Activated CD4-positive, alpha-beta memory T cell treated with anti-CD3 and anti-CD28 coated beads, Interleukin-2, amount 10 ng/mL, durations not matched to agents 7 days and 5 days (primary cell): ENCODE results near the gene SLC51A. TPM values are rescaled to one million over a fixed set of nuclear protein-coding genes. Genes with fewer than 3 reads are reported as not detected.
A peak's percentile ranks its signal among the peaks of the same experiment; 100 is the strongest.

Experiments used
- CTCF ChIA-PET: fragments of 350-600 bp; sonication (Branson Sonifier 250); formaldehyde crosslinking; loops from one replicate; lab custom pipeline; 2021; ENCODE audit warnings: antibody characterized with exemption, inconsistent platforms; lab: Charles Lee
- POLR2A ChIA-PET: fragments of 350-600 bp; sonication (Branson Sonifier 250); formaldehyde crosslinking; loops from one replicate; lab custom pipeline; 2021; ENCODE audit warnings: antibody characterized with exemption; lab: Charles Lee
- DNase-seq: peaks from one replicate; pipeline ENCODE4 v3.0.0-alpha.2; 2020
- H3K27ac Mint-ChIP-seq: one replicate; pipeline ENCODE4 v1.8.0; 2021; ENCODE audit warnings: mild to moderate bottlenecking, mixed read lengths
- H3K27me3 Mint-ChIP-seq: one replicate; pipeline ENCODE4 v1.8.0; 2021; ENCODE audit warnings: mixed read lengths
- H3K36me3 Mint-ChIP-seq: one replicate; pipeline ENCODE4 v1.8.0; 2021; ENCODE audit warnings: low read depth, mixed read lengths
- H3K4me1 Mint-ChIP-seq: one replicate; pipeline ENCODE4 v1.8.0; 2021; ENCODE audit warnings: mixed read lengths
- H3K4me3 Mint-ChIP-seq: one replicate; pipeline ENCODE4 v1.8.0; 2021; ENCODE audit warnings: mild to moderate bottlenecking, mixed read lengths
- H3K9me3 Mint-ChIP-seq: one replicate; pipeline ENCODE4 v1.8.0; 2021; ENCODE audit warnings: mixed read lengths
- total RNA-seq, 2 experiments: library from RNA; stranded (reverse); gene quantifications; one replicate each; pipeline ENCODE4 v1.2.3, GENCODE V29; 2021

SLC51A gene
- total RNA-seq, 2 experiments from 2014 or later: not detected

DNA sequence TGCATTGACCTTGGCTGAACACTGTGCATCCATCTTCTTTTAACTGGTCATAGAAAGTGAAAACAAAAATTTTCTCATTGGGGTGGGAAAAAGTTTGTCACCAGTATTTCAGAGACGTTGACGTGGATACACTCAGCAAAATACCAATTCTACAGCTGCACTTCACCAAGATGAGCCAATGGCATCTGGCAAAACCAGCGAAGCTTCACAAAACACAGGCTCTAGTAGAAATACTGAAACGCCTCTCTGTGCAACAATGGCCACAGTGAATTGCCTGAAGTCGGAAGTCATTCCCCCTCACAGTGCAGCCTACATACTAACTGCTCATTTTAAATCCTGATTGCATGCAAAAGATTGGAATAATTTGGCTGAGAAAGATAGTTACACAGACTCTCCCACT, 54.2 kb downstream of the SLC51A start:
- DNase-seq: no peak
- Mint-ChIP-seq H3K9me3 (no peaks in the 10 kb centered on the region), H3K27me3 (no peaks in the 10 kb centered on the region), H3K27ac (no peak overlapping the region), H3K36me3 (peaks cover 64% of the 10 kb centered on the region), H3K4me3 (no peak overlapping the region), H3K4me1 (peaks cover 60% of the 10 kb centered on the region)
- POLR2A ChIA-PET: no interaction called here
- CTCF ChIA-PET: interaction anchor here (0.6 kb wide), 1 partner anchor 9 kb away, joined by 5 read pairs; no protein-coding TSS in a partner anchor

DNA sequence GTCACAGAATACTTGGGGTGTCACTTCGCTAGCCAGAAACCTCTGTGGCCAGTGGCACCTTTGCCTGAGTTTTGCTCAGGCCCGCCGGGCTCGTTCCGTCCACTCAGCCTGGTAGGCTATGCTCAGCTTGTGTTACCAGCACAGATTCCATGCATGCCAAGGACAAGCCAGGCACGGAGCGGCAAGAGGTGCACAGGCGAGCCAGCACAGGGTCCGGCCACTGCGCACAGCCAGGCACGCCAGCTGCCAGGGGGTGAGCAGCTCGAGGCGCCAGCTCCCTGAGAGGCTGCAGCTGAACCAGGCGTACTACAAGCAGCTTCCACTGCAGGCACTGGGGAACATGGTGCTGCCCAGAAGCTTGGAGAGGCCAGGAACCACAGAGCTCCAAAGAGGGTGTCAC, 56.5 kb downstream of the SLC51A start:
- no peak overlapping the region for H3K4me3 Mint-ChIP-seq
- H3K27ac Mint-ChIP-seq: peak overlapping the region; percentile 97
- ChIA-PET POLR2A (interaction anchor here (0.7 to 4.4 kb wide), 8 partner anchors 9 to 232 kb away, joined by 3 to 42 read pairs (median 4); partner anchors contain the start of genes DYNLT2B and UBXN7), CTCF (interaction anchor here (1.1 to 1.4 kb wide), 4 partner anchors 9 to 200 kb away, joined by 3 to 4 read pairs (median 3); partner anchors contain the start of gene PCYT1A)
- DNase-seq: no peak
- H3K9me3 Mint-ChIP-seq: no peaks in the 10 kb centered on the region
- H3K27me3 Mint-ChIP-seq: no peaks in the 10 kb centered on the region
- H3K4me1 Mint-ChIP-seq: peaks cover 66% of the 10 kb centered on the region
- H3K36me3 Mint-ChIP-seq: peaks cover 52% of the 10 kb centered on the region

DNA sequence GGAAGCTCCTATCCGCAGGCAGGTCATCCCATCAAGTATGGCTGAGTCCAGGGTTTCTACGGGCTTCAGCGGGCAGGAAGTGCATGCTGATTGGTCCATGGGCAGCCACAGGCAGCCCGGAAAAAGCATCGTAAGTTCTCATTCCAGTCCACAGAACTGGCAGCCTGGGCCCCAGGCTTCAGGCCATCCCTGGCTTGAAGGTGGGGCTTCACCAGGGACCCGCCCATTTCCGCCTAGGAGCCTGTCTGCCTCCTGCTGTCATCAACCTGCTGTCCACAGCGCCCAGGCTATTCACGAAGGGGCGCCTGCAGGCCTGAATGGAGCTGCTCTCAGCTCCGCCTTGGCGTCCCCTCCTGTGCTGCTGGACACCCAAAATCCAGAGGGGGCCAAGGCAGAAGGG, 57.3 kb downstream of the SLC51A start:
- ChIA-PET CTCF (interaction anchor here (0.6 to 1.4 kb wide), 4 partner anchors 10 to 201 kb away, joined by 3 to 5 read pairs (median 3); partner anchors contain the start of gene PCYT1A), POLR2A (interaction anchor here (0.7 to 4.4 kb wide), 15 partner anchors 8 to 231 kb away, joined by 3 to 42 read pairs (median 4); partner anchors contain the start of genes DYNLT2B and UBXN7)
- Mint-ChIP-seq H3K4me3 (peak overlapping the region; percentile 39), H3K36me3 (peaks cover 54% of the 10 kb centered on the region), H3K4me1 (peaks cover 68% of the 10 kb centered on the region), H3K9me3 (no peaks in the 10 kb centered on the region), H3K27ac (peak overlapping the region; percentile 97), H3K27me3 (no peaks in the 10 kb centered on the region)
- DNase-seq: peak; percentile 55

DNA sequence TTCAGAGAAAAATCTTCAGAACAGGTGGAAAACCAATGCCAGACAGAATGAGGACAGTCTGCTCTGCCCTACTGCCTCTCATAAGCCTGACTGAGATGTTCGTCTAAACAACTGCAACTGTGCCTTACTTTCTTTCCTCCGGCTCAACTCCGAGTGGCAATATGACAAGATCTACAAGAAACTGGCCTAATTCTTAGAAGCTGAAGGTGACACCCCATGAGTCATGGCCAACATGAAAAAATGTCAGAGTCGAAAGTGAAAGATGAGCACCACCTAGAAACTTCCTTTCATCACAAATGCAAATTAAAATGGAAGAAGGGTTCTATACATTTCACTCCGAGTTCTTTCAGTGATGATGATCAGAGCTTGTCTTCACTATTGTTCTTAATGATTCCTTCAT, 58.3 kb downstream of the SLC51A start:
- ChIA-PET CTCF (interaction anchor here (0.9 to 1.4 kb wide), 2 partner anchors 20 to 254 kb away, joined by 3 read pairs; no protein-coding TSS in a partner anchor), POLR2A (interaction anchor here (0.7 to 4.4 kb wide), 10 partner anchors 12 to 228 kb away, joined by 3 to 42 read pairs (median 4); partner anchors contain the start of genes DYNLT2B, RNF168 and UBXN7)
- Mint-ChIP-seq H3K9me3 (no peaks in the 10 kb centered on the region), H3K27ac (peak overlapping the region; percentile 97), H3K36me3 (peaks cover 48% of the 10 kb centered on the region), H3K4me1 (peaks cover 68% of the 10 kb centered on the region), H3K4me3 (peak overlapping the region; percentile 68), H3K27me3 (no peaks in the 10 kb centered on the region)
- DNase-seq: peak; percentile 81

DNA sequence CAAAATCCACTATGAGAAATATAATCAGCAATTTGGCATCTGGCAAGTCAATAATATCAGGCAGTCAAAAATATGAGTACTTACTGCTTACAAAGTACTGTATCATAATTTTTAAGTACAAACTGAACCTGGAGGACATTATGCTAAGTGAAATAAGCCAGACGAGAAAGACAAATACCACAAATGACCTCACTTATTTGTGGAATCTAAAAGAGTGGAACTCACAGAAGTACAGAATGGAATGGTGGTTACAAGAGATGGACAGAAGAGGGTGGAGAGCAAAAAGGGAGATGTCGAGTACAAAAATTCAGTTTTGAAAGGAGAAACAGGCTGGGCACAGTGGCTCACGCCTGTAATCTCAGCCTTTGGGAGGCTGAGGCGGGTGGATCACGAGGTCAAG, 58.8 kb downstream of the SLC51A start:
- POLR2A ChIA-PET: interaction anchor here (0.7 to 4.4 kb wide), 8 partner anchors 13 to 228 kb away, joined by 3 to 42 read pairs (median 4); partner anchors contain the start of genes DYNLT2B and RNF168
- H3K9me3 Mint-ChIP-seq: no peaks in the 10 kb centered on the region
- peaks cover 43% of the 10 kb centered on the region for H3K36me3 Mint-ChIP-seq
- H3K4me3 Mint-ChIP-seq: peak overlapping the region; percentile 68
- DNase-seq: no peak
- H3K27ac Mint-ChIP-seq: peak overlapping the region; percentile 97
- CTCF ChIA-PET: interaction anchor here (0.9 to 1.4 kb wide), 3 partner anchors 14 to 254 kb away, joined by 3 read pairs; no protein-coding TSS in a partner anchor
- H3K4me1 Mint-ChIP-seq: peaks cover 68% of the 10 kb centered on the region
- H3K27me3 Mint-ChIP-seq: no peaks in the 10 kb centered on the region

DNA sequence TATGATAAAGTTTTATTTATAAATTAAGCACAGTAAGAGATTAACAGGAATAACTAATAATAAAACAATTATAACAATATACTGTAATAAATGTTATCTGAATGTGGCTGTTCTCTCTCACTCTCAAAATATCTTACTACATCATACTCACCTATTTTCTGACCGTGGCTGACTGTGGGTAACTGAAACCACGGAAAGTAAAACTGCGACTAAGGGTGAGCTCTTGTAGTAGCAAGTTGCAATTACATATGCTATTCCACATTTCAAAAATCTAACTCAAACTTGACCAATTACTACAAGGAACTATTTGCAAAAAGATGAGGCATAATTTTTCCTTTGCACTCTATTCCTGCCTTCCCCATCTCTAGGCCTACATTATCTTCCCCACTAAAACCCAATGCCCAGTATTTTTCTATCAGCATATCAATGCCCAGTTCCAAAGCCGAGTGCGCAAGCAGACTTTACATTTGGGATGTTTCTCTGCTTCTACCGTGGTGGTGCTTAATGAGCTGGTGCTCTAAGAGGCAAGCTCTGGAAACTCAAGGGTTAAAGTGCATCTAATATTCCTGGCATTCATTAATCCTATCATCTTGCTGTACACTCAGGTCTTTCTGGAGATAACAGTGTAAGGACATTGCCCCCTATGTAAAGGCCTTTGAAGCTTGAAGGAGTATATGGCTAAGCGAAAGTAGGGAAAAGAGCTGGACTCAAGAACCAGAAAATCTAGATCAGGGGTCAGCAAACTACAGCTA, 64.5 kb downstream of the SLC51A start:
- peaks cover 72% of the 10 kb centered on the region for H3K4me1 Mint-ChIP-seq
- H3K4me3 Mint-ChIP-seq: no peak overlapping the region
- H3K27me3 Mint-ChIP-seq: no peaks in the 10 kb centered on the region
- H3K27ac Mint-ChIP-seq: peak overlapping the region; percentile 11
- CTCF ChIA-PET: interaction anchor here (1.0 to 2.1 kb wide), 4 partner anchors 13 to 248 kb away, joined by 3 to 7 read pairs (median 7); partner anchors contain the start of gene DYNLT2B
- peak; percentile 56 for DNase-seq
- peaks cover 26% of the 10 kb centered on the region for H3K36me3 Mint-ChIP-seq
- no peaks in the 10 kb centered on the region for H3K9me3 Mint-ChIP-seq
- POLR2A ChIA-PET: interaction anchor here (0.9 to 2.9 kb wide), 7 partner anchors 8 to 662 kb away, joined by 3 to 18 read pairs (median 4); partner anchors contain the start of genes DYNLT2B and NCBP2

DNA sequence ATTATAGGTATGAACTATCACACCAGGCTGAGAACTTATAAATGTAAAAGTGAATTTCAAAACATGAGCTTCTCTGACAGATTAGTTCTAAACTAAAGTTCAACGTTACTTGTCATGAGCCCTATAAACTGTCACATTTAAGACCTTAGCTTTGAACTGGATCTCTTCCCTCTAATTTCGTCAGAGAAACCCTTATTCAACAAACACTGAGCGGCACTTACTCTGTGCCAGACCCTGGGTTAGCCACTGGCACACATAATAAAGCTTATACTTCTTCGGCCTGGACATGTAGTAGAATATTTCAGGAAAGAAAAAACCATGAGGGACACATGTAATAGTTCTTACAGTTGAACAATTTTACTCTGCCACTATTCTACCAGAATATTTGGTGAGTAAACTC, 65.6 kb downstream of the SLC51A start:
- H3K4me3 Mint-ChIP-seq: no peak overlapping the region
- H3K4me1 Mint-ChIP-seq: peaks cover 77% of the 10 kb centered on the region
- H3K9me3 Mint-ChIP-seq: no peaks in the 10 kb centered on the region
- ChIA-PET POLR2A (interaction anchor here (0.6 to 2.9 kb wide), 6 partner anchors 9 to 660 kb away, joined by 3 to 18 read pairs (median 4); partner anchors contain the start of genes DYNLT2B and NCBP2), CTCF (interaction anchor here (1.5 to 2.1 kb wide), 3 partner anchors 29 to 247 kb away, joined by 7 read pairs; partner anchors contain the start of gene DYNLT2B)
- peak overlapping the region; percentile 32 for H3K27ac Mint-ChIP-seq
- no peaks in the 10 kb centered on the region for H3K27me3 Mint-ChIP-seq
- peaks cover 30% of the 10 kb centered on the region for H3K36me3 Mint-ChIP-seq
- no peak for DNase-seq

Other genes starting within 250 kb of the SLC51A start
- gene TFRC, start 134.4 kb upstream of the SLC51A start, total RNA-seq: 100 to 1,000 TPM; 326 to 330 TPM
- gene ZDHHC19, start 5.1 kb upstream of the SLC51A start, total RNA-seq: under 1 TPM in 1 of 2 experiments, not detected in 1; 0.63 TPM
- 10 to 100 TPM; 73.3 to 74.9 TPM for gene PCYT1A, start 71.2 kb downstream of the SLC51A start, total RNA-seq
- 10 to 100 TPM; 21.1 to 24.0 TPM for gene DYNLT2B, start 101.7 kb downstream of the SLC51A start, total RNA-seq
- gene TM4SF19, start 121.9 kb downstream of the SLC51A start, total RNA-seq: not detected
- 10 to 100 TPM; 55.9 to 60.5 TPM for gene UBXN7, start 215.9 kb downstream of the SLC51A start, total RNA-seq